ENCODE results near the gene ATP5PF.

ATP5PF gene

DNA sequence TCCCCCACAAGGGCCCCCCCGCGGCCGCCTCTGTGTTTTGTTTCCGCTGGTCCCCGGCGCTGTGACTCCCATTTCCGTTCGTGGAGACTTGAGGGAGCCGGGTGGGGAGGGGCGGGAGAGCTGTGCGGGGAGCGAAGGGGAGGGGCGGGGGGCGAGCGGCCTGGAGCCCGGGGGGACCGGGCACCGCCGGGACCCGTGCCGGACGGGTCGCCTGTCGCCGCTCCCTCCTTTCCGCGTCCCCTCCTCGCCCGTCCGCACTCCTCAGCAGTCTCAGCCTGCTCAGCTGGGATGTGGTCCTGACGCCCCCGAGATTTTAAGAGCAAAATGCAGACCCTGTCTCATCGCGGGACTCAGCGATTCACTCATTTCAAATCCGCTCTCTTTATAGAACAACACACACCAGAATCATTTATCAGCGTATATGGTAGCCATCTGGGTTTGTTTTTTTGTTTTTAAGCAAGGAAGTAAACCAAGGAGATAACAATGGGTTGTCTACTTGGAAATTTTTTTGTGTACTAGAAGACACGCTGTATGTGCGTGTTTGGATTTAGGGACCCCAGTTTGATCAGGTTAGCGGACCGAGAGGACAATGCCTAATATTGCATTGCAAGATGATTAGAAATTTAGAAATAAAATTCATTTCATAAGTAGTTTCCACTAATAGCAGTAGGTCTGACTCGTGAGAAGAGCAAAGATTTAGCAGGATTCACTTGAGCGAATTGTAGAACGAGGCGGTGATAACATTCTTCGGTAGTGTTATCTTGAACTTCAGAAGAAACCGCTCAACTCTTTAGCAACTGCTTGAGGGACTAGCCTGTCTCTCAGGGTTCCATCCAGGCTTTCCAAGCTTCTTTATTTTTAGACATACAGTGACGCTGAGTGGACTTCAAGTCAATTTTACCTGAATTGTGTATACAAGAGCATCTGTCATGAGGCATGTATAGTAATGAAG is 1.2 kb upstream of the ATP5PF start:
- peak overlapping the region; percentile 98 for H3K27ac ChIP-seq
- H3K27me3 ChIP-seq (replicated peaks), result no peaks in the 10 kb centered on the region
- peak; percentile 70 for DNase-seq
- in situ Hi-C loops (cut with HindIII; ENCODE audit: low pct_ligation_motif_present, low sequenced_read_pairs), result no loop called here
- H3K36me3 ChIP-seq (replicated peaks), result no peaks in the 10 kb centered on the region
- peak overlapping the region; percentile 98 for H3K4me3 ChIP-seq (ENCODE audit: low read depth, low read length)
- TF ChIP-seq, protein P1, sequence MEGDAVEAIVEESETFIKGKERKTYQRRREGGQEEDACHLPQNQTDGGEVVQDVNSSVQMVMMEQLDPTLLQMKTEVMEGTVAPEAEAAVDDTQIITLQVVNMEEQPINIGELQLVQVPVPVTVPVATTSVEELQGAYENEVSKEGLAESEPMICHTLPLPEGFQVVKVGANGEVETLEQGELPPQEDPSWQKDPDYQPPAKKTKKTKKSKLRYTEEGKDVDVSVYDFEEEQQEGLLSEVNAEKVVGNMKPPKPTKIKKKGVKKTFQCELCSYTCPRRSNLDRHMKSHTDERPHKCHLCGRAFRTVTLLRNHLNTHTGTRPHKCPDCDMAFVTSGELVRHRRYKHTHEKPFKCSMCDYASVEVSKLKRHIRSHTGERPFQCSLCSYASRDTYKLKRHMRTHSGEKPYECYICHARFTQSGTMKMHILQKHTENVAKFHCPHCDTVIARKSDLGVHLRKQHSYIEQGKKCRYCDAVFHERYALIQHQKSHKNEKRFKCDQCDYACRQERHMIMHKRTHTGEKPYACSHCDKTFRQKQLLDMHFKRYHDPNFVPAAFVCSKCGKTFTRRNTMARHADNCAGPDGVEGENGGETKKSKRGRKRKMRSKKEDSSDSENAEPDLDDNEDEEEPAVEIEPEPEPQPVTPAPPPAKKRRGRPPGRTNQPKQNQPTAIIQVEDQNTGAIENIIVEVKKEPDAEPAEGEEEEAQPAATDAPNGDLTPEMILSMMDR (IDR thresholded peaks at IDR 0.05; ENCODE audit: low read depth, low read length, missing control alignments), result no peak

DNA sequence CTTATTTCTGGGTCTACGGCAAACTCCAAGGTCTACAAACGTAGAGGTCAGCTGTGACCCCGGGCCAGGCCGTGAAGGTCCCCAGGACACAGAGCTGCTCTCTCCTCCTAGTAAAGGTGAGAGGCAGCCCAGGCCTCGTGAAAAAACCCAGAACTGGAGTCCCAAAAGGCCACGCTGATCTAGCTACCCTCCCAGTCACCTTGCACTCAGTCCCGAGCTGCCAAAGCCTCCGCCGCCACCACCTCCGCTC is 125 bp downstream of the ATP5PF start:
- DNase-seq, result no peak
- Histone ChIP-seq H3K27me3 (replicated peaks) (no peaks in the 10 kb centered on the region), H3K27ac (peak overlapping the region; percentile 98), H3K36me3 (replicated peaks) (no peaks in the 10 kb centered on the region), H3K4me3 (ENCODE audit: low read depth, low read length) (peak overlapping the region; percentile 98)
- TF ChIP-seq, protein P1 (IDR thresholded peaks at IDR 0.05; ENCODE audit: low read depth, low read length, missing control alignments), result no peak
- in situ Hi-C loops (cut with HindIII; ENCODE audit: low pct_ligation_motif_present, low sequenced_read_pairs), result no loop called here

DNA sequence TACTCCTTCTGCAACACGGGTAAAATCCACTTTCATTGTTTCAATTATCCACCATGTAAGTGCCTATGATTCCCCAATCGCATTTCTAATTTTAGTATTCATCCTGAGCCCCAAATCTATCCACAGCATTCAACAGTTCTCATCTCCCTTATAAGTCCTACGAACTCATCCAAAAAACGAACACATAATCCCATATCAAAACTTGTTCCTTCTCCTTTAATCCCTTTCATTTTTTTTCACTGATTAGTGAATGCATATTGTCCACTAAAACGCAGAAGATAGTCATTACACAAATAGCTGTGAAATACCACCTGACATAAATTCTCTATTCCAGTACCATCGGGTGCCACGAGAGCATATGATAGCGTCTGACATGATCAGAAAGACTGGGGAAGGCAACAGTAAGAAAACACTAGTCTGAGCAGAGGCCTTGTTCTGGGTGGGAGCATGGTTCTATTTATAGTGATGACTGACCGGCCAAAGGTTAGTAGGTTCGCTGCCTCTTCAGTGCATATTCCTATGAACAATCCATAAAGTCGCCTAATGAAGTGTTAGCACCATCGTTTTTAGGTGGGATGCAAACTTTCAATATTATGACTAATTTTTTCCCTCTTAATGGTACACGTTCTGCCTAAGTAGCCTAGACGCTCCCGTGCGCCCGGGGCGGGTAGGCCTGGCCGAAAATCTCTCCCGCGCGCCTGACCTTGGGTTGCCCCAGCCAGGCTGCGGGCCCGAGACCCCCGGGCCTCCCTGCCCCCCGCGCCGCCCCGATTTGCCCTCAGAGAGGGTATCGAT is 648 bp downstream of the ATP5PF start:
- H3K27me3 ChIP-seq (replicated peaks), result no peaks in the 10 kb centered on the region
- in situ Hi-C loops (cut with HindIII; ENCODE audit: low pct_ligation_motif_present, low sequenced_read_pairs), result no loop called here
- no peaks in the 10 kb centered on the region for H3K36me3 ChIP-seq (replicated peaks)
- H3K27ac ChIP-seq, result peak overlapping the region; percentile 98
- peak; percentile 39 for DNase-seq
- TF ChIP-seq, protein P1 (IDR thresholded peaks at IDR 0.05; ENCODE audit: low read depth, low read length, missing control alignments), result no peak
- H3K4me3 ChIP-seq (ENCODE audit: low read depth, low read length), result peak overlapping the region; percentile 98

DNA sequence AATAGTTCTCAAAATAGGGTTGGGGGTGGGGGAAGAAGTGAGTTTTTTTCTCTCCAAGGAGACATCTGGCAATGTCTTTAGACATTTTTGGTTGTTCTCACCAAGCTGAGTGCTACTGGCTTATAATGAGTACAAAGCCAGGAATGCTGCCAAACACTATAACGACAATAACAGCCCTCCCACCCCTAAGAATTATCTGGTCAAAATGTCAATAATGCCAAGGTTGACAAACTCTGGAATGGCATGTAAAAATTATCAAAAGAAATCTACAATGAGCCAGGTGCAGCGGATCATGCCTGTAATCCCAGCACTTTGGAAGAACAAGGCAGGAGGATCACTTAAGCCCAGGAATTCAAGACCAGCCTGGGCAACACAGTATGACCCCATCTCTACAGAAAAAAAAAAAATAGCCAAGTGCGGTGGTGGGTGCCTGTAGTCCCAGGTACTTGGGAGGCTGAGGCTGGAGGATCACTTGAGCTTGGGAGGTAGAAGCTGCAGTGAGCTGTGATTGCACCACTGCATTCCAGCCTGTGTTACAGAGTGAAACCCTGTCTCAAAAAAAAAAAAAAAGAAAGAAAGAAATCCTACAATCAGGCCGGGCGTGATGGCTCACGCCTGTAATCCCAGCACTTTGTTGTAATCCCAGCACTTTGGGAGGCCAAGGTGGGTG is 2.5 kb downstream of the ATP5PF start:
- in situ Hi-C loops (cut with HindIII; ENCODE audit: low pct_ligation_motif_present, low sequenced_read_pairs), result no loop called here

DNA sequence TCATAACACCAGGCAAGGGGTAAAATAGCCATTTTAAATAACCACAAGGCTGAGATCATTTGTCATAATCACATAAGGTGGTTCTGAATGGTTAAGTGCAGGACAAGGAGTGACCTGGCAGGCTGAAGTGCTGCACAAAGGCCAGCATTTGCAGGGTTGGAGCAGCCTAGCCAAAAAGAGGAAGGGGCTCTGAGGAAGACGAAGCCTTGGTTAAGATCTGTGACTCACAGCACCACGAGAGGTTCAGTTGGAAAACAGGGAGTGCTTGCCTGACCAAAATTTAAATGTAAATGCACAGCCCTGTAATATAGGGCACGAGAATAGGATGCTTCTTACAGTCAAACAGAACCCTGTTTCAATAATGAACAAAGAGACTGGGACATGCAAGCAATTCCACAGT is 12.1 kb downstream of the ATP5PF start:
- H3K27me3 ChIP-seq (replicated peaks), result no peaks in the 10 kb centered on the region
- no peak overlapping the region for H3K27ac ChIP-seq
- DNase-seq, result no peak
- in situ Hi-C loops (cut with HindIII; ENCODE audit: low pct_ligation_motif_present, low sequenced_read_pairs), result no loop called here
- TF ChIP-seq, protein P1 (IDR thresholded peaks at IDR 0.05; ENCODE audit: low read depth, low read length, missing control alignments), result no peak
- H3K36me3 ChIP-seq (replicated peaks), result peaks cover 35% of the 10 kb centered on the region
- H3K4me3 ChIP-seq (ENCODE audit: low read depth, low read length), result no peak overlapping the region

More for the DNA sequence above, 2.5 kb downstream of the ATP5PF start:
- Histone ChIP-seq H3K27me3 (replicated peaks) (no peaks in the 10 kb centered on the region), H3K4me3 (ENCODE audit: low read depth, low read length) (no peak overlapping the region), H3K27ac (no peak overlapping the region), H3K36me3 (replicated peaks) (peaks cover 16% of the 10 kb centered on the region)
- DNase-seq, result no peak
- TF ChIP-seq, protein P1 (IDR thresholded peaks at IDR 0.05; ENCODE audit: low read depth, low read length, missing control alignments), result no peak

Data from brain microvascular endothelial cell (primary cell).